ENCODE measurements around the gene APMAP.
A peak's percentile ranks its signal among the peaks of the same experiment; 100 is the strongest.

Gene APMAP

GRCh38 chr20:24992487-24993205, at the start of gene APMAP:
Gene APMAP (minus strand): TSS chr20:24992751. CDS start chr20:24992688, 63 bp downstream.
- peak; percentile 95 for DNase-seq (ENCODE audit: low spot score)

DNA sequence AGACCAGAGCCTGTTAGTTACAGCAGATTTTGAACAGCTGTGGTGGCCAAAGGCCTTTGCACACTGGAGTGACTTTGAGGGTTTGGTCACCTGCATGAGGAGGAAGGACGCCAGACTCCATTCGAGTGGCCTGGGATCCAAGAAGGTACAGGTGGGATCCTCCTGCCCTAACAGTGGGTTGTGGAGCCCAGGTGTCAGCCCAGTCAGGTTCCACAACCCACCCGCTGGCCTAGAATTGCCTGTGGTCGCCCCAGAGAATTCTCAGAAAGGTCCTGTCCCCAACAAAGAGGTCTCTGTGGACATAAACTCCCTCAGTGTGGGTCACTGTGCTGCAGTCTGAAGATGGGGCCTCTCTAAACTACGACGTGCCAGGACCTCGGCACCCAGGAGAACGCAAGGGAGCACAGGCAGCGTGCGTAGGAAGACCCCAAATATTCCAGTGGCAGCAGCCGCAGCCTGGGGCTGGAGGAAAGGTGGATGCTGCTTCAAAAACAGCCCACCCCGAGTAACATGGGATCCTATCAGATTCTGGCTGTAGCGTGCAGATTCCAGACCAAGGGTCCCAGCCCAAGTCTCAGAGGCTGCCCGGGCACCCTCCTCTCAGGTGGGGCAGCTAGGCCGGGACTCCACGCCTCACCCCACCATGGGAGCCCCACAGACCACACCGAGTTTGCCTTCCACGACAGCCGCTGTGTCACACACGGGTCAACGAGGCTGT, 49.4 kb upstream of the APMAP start:
- DNase-seq (ENCODE audit: low spot score), result no peak

GRCh38 chr20:25040438-25040831, 47.9 kb upstream of the APMAP start:
- peak; percentile 63 for DNase-seq (ENCODE audit: low spot score)

GRCh38 chr20:25039697-25040437, 47.3 kb upstream of the APMAP start:
- peak; percentile 89 for DNase-seq (ENCODE audit: low spot score)

GRCh38 chr20:25038591-25039015, 46.1 kb upstream of the APMAP start:
- peak; percentile 92 for DNase-seq (ENCODE audit: low spot score)

GRCh38 chr20:25038103-25038410, 45.5 kb upstream of the APMAP start:
- DNase-seq (ENCODE audit: low spot score), result no peak

- DNase-seq (ENCODE audit: low spot score), result no peak
These were observed 44.9 kb upstream of the APMAP start for GRCh38 chr20:25037288-25038102.

GRCh38 chr20:25036331-25036936, 43.9 kb upstream of the APMAP start:
- DNase-seq (ENCODE audit: low spot score), result no peak

DNA sequence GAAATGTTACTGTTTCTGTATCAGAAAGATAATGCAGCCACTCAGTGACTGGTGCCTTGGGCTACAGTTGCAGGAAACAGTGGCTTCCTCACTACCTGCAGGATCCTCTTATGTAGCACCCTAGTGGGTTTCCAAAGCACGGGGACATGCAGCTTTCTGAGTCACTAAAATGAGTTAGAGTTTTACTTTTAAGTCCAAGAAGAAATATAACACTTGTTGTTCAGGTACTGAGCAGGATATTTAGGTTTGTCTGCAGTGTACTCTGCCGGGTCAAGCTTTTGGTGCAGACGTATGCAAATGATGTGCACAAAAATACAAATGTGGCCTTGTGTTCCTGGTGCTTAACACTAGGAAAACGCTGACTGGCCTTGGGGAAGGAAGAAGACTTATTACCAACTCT, 43.4 kb upstream of the APMAP start:
- DNase-seq (ENCODE audit: low spot score), result no peak

DNA sequence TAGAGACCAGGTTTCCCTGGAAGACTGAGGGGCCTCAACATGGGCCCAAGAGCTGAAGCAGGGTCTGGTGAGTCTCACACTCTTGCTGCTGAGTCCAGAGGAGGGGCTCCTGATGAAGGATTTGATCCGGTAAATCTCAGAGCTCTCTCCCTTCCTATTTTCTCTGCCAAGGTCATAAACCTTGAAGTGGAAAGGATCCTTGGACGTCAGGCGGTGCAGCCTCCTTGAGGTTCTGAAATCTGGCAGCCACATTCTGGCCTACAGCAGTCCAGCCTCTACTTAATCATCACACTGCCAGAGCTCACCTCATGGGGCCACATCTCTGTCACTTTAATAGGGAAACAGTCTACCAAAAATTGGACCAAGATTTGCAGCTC, 41.4 kb upstream of the APMAP start:
- DNase-seq (ENCODE audit: low spot score), result no peak

DNA sequence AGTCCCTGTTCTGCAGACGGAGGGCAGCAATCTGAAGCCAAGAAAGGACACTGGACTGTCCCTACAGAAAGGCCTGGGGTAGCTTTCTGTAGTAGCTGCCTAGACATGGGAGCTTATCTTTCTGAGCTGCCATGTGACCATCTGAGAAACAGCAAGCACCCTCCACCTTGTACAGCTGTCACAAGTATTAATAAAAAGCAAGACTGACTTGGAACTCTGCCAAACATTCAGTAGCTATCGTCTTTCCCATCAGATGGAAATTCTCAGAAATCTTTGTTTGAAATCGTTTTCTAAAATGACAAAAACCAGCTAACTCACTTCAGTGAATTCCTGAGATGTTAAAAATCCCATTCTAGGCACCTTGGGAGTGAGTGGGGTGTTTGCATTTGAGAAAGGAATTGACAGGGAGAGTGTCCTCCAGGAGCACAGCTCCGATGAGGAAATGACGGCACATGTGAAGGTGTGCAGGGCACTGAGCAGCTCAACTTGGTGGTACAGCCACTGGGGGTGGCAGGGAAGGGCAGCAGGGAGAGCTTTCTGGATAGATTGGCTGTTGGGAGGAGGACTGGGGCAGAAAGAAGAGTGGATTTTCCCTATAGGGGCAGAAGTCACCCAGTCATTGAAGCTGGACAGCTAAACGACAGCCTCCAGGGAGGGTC, 40.8 kb upstream of the APMAP start:
- DNase-seq (ENCODE audit: low spot score), result no peak

GRCh38 chr20:25032478-25033264, 40.1 kb upstream of the APMAP start:
- peak; percentile 46 for DNase-seq (ENCODE audit: low spot score)

GRCh38 chr20:25032065-25032477, 39.5 kb upstream of the APMAP start:
- no peak for DNase-seq (ENCODE audit: low spot score)

- no peak for DNase-seq (ENCODE audit: low spot score)
These were observed 38.7 kb upstream of the APMAP start for GRCh38 chr20:25031241-25031640.

GRCh38 chr20:25030649-25031207, 38.2 kb upstream of the APMAP start:
- no peak for DNase-seq (ENCODE audit: low spot score)

GRCh38 chr20:25030007-25030648, 37.6 kb upstream of the APMAP start:
- no peak for DNase-seq (ENCODE audit: low spot score)

GRCh38 chr20:25025986-25026605, 33.5 kb upstream of the APMAP start:
- DNase-seq (ENCODE audit: low spot score), result no peak

GRCh38 chr20:25025091-25025861, 32.7 kb upstream of the APMAP start:
- no peak for DNase-seq (ENCODE audit: low spot score)

Measured in cerebellar cortex (tissue), 1 donor.